Naive B cell (primary cell): ENCODE results near the gene KIRREL3. TPM values are rescaled to one million over a fixed set of nuclear protein-coding genes. Genes with fewer than 3 reads are reported as not detected.

Source experiments
- ATAC-seq, 2 donors: fragments of 150-1000 bp; cut with Tn5 transposase; 2 replicates each; pipeline ENCODE4 v1.10.0; 2021; ENCODE audit warnings: low read depth in 2 of 2, mild to moderate bottlenecking in 2 of 2, moderate library complexity in 2 of 2
- DNase-seq: peaks from one replicate; pipeline ENCODE4 v3.0.0; 2022
- H3K27ac Mint-ChIP-seq, 6 donors: one replicate each; pipeline ENCODE4 v1.8.0; 2020 to 2022; ENCODE audit warnings: mild to moderate bottlenecking in 6 of 6, mixed read lengths in 6 of 6, moderate library complexity in 5 of 6, inconsistent platforms in 2 of 6
- H3K27me3 Mint-ChIP-seq, 3 donors: one replicate each; pipeline ENCODE4 v1.8.0; 2021 to 2022; ENCODE audit warnings: mixed read lengths in 3 of 3, mild to moderate bottlenecking in 1 of 3
- H3K36me3 Mint-ChIP-seq, 2 donors: one replicate each; pipeline ENCODE4 v1.8.0; 2020 to 2022; ENCODE audit warnings: mixed read lengths in 2 of 2, inconsistent platforms in 1 of 2, mild to moderate bottlenecking in 1 of 2
- H3K4me1 Mint-ChIP-seq, 3 donors: one replicate each; pipeline ENCODE4 v1.8.0; 2020 to 2022; ENCODE audit warnings: mixed read lengths in 3 of 3, inconsistent platforms in 1 of 3, mild to moderate bottlenecking in 1 of 3, moderate library complexity in 1 of 3
- H3K4me3 Mint-ChIP-seq, 8 donors: one replicate each; pipeline ENCODE4 v1.8.0; 2020 to 2022; ENCODE audit warnings: mild to moderate bottlenecking in 8 of 8, mixed read lengths in 8 of 8, moderate library complexity in 8 of 8, inconsistent platforms in 2 of 8
- H3K9me3 Mint-ChIP-seq, 7 donors: one replicate each; pipeline ENCODE4 v1.8.0; 2020 to 2022; ENCODE audit warnings: mixed read lengths in 7 of 7, mild to moderate bottlenecking in 5 of 7, inconsistent platforms in 2 of 7, moderate library complexity in 1 of 7
- polyA plus RNA-seq, 6 donors: library from polyadenylated mRNA; unstranded; fragments of 300-500 nt; fragmentation: Illumina TruSeq; gene quantifications; one replicate each; pipeline ENCODE4 v1.2.3, GENCODE V29; 2021; ENCODE audit warnings: low read depth in 6 of 6

The KIRREL3 gene
- polyA plus RNA-seq, 6 donors from 2014 or later: not detected

DNA sequence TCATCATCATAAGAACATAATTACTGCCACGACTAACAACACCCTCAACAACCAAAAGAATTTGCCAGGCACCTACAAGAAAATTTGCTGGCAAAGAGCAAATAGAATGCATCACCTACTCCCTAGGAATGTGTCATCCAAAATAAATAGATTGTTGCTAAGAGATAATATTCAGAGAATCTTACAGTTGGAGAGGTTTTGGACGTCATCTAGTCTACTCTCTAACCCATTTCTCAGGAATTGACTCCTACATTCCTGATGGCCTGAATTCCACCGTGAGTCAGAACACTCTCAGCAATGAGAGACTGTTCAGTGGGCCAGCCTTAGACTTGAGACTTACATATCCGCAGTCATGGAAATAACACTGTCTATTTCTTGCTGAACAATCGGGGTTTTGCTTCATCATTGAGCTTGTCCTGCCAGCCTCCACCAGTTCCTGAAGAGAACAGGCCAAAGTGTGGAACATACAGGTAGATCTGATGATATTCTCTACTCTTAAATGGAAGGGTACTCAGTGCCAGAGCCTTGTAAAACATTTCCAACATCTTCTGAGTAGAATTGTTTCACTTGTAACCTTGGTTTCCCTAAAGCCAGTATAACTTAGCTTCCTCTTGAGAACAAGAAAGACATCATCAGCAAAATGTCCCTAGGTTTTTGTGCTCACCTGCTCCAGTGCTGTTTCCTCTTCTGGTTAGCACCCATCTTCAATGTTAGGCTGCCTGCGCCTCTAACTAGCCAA lies 8.3 kb downstream of the KIRREL3 start:
- peaks cover 0 to 2% (median 0%) of the 10 kb centered on the region in 7 donors for H3K9me3 Mint-ChIP-seq
- H3K36me3 Mint-ChIP-seq: no peaks in the 10 kb centered on the region
- DNase-seq (no peak), ATAC-seq (no peak)
- no peak overlapping the region for H3K27ac Mint-ChIP-seq
- H3K4me3 Mint-ChIP-seq: no peak overlapping the region
- H3K4me1 Mint-ChIP-seq: peaks cover 0 to 6% (median 4%) of the 10 kb centered on the region in 3 donors
- H3K27me3 Mint-ChIP-seq: peaks cover 36 to 49% (median 43%) of the 10 kb centered on the region in 3 donors

DNA sequence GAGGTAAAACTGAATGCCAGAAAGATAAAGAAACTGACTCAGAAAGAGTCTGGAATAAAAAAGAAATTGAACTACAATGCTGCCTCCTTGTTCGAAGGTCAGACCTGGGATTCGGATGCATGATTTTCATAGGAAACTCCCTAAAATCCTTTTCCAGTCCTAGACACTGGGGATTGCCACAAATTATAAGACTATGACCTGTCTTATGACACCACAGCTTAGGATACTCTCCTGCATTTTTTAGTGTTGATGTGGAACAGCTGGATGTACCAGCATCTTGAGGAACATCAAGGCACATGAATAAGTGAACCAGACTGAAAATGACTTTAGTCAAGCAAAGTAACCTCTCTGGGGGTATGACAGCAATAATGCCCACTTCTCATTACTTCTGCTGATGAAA lies 9.0 kb downstream of the KIRREL3 start:
- DNase-seq: no peak
- Mint-ChIP-seq H3K4me3 (no peak overlapping the region), H3K4me1 (peaks cover 0 to 6% (median 4%) of the 10 kb centered on the region in 3 donors), H3K9me3 (peaks cover 0 to 2% (median 0%) of the 10 kb centered on the region in 7 donors), H3K27ac (no peak overlapping the region), H3K27me3 (peaks cover 36 to 49% (median 44%) of the 10 kb centered on the region in 3 donors), H3K36me3 (no peaks in the 10 kb centered on the region)
- ATAC-seq: no peak

DNA sequence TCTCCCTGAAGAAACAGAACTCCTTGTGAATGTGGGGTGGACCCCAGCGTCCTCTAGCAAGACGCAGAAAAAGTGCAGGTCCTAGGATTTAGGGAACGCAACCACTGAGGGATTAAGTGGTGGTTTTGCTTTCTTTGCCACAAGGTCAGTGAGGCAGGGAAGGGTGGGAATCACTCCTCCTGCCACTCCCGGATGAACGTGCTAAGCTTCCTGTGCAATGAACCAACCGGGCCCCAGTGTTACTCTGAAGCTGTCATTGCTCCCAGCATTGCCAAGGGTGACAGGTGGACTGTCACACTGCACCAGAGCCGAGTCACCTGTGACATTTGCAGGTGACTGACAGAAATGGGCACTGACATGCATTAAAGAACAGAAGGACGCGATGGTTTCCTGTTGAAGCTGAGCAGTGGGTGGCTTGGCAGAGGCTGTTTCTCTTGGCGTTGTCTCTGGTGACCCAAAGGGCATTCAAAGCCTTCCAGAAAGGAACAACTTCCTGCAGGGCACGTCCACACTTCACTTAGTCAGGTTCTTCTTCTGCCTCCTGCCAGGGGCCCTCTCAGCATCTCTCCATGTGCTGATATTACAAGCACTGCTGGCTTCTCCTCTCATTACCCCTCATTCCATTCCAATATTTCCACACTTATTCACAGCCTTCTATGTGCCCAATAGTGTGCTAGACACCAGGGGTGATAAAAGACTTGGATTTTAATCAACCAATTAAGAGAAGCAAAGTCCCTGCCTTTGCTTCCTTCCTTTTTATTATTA lies 9.7 kb downstream of the KIRREL3 start:
- Mint-ChIP-seq H3K4me1 (peaks cover 0 to 6% (median 4%) of the 10 kb centered on the region in 3 donors), H3K36me3 (no peaks in the 10 kb centered on the region), H3K9me3 (peaks cover 0 to 2% (median 0%) of the 10 kb centered on the region in 7 donors), H3K4me3 (no peak overlapping the region), H3K27ac (no peak overlapping the region), H3K27me3 (peaks cover 36 to 45% (median 39%) of the 10 kb centered on the region in 3 donors)
- ATAC-seq: no peak
- no peak for DNase-seq

GRCh38 chr11:126989942-126990715 lies 10.4 kb downstream of the KIRREL3 start:
- peaks cover 36 to 48% (median 39%) of the 10 kb centered on the region in 3 donors for H3K27me3 Mint-ChIP-seq
- no peak for ATAC-seq
- no peak overlapping the region for H3K4me3 Mint-ChIP-seq
- H3K36me3 Mint-ChIP-seq: no peaks in the 10 kb centered on the region
- peak; percentile 12 for DNase-seq
- H3K9me3 Mint-ChIP-seq: peaks cover 0 to 1% (median 0%) of the 10 kb centered on the region in 7 donors
- H3K4me1 Mint-ChIP-seq: peaks cover 0 to 6% (median 4%) of the 10 kb centered on the region in 3 donors
- no peak overlapping the region for H3K27ac Mint-ChIP-seq

DNA sequence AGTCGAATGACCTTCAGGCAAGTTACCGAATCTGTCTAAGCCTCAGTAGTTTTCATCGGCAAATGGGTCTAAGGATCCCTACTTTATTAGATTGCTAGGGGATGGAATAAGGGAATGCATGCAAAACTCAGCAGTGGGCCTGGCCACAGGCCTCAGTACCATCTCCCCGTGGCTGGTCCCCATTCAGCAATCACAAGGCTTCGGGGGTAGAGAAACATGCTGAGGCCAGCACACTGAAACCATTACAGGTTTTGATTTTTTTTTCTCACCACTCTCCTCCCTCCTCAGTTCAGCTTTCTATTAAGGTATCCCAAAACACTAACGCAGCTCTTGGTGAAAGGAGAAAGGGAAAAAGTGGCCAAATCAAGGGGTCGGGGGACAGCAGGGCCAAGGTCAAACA lies 11.9 kb downstream of the KIRREL3 start:
- Mint-ChIP-seq H3K9me3 (peaks cover 0 to 1% (median 0%) of the 10 kb centered on the region in 7 donors), H3K27me3 (peaks cover 36 to 52% (median 39%) of the 10 kb centered on the region in 3 donors), H3K4me1 (peaks cover 0 to 6% (median 4%) of the 10 kb centered on the region in 3 donors), H3K36me3 (no peaks in the 10 kb centered on the region), H3K27ac (no peak overlapping the region), H3K4me3 (no peak overlapping the region)
- ATAC-seq (no peak), DNase-seq (no peak)

DNA sequence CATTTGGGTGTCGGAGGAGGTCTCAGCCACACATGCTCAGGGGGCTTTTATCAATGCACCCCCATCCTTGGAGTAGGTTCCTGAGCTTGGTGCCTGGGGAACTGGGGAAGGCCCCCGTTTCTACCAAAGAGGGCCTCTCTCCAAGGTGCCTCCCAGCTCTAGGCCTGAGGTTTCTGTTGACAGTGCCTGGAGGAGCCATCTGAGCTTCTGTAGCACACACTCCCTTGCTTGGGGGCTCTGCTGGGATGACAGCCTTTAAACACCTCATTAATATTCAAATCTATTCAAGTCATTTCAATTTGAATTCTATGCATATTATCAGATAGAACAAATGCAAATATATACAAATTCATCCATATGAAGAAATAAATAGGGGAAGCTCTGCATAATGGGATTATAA lies 18.9 kb downstream of the KIRREL3 start:
- no peak overlapping the region for H3K4me3 Mint-ChIP-seq
- peaks cover 0 to 7% (median 0%) of the 10 kb centered on the region in 7 donors for H3K9me3 Mint-ChIP-seq
- no peak overlapping the region for H3K27ac Mint-ChIP-seq
- H3K36me3 Mint-ChIP-seq: no peaks in the 10 kb centered on the region
- peaks cover 23 to 46% (median 30%) of the 10 kb centered on the region in 3 donors for H3K27me3 Mint-ChIP-seq
- no peaks in the 10 kb centered on the region for H3K4me1 Mint-ChIP-seq
- no peak for ATAC-seq
- no peak for DNase-seq

DNA sequence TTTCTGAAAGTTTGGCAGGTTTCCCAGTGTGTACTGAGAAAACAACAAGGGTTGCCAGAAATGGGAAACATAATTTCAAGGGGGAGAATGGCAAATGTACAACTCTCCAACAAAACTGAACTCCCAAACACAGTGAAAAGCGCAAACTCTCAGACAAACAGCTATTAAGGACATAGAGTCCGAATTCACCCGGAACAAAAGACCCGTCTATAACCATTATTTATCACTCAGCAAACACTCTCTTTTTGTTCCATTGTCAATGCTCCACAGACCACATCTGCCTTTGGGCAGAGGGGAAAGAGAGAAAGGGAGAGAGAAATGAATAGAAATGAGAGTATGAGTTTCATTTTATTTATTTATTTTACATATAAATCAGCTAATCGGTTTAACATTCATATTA lies 21.7 kb downstream of the KIRREL3 start:
- no peak for DNase-seq
- Mint-ChIP-seq H3K27ac (no peak overlapping the region), H3K27me3 (peaks cover 23 to 36% (median 30%) of the 10 kb centered on the region in 3 donors), H3K9me3 (peaks cover 0 to 7% (median 0%) of the 10 kb centered on the region in 7 donors), H3K4me3 (no peak overlapping the region), H3K36me3 (no peaks in the 10 kb centered on the region), H3K4me1 (no peaks in the 10 kb centered on the region)
- no peak for ATAC-seq

- H3K36me3 Mint-ChIP-seq: no peaks in the 10 kb centered on the region
- H3K27me3 Mint-ChIP-seq: peaks cover 18 to 36% (median 30%) of the 10 kb centered on the region in 3 donors
- no peak overlapping the region for H3K27ac Mint-ChIP-seq
- DNase-seq (no peak), ATAC-seq (no peak)
- no peak overlapping the region for H3K4me3 Mint-ChIP-seq
- H3K4me1 Mint-ChIP-seq: no peaks in the 10 kb centered on the region
- H3K9me3 Mint-ChIP-seq: peaks cover 0 to 7% (median 0%) of the 10 kb centered on the region in 7 donors
These were observed 22.4 kb downstream of the KIRREL3 start for GRCh38 chr11:126978165-126978564.

DNA sequence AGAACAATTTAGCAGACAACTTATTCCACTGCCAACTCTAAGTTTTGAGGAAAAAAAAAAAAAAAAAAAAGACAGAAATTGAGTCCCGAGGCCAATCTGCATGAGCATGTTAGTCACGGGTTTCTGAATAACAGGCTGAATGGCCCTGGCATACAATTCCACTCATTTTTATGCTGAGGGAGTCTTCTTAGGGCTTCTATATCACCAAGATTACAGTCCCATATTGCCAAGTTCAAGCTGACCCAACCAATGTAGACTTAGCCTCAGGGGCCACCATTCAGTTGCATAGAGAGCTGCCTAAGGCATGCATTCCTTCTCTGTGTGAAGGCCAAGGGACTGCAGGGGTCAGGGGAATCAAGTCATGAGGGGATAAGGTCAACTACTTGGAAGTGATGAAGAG lies 27.5 kb downstream of the KIRREL3 start:
- H3K9me3 Mint-ChIP-seq: peaks cover 0 to 8% (median 4%) of the 10 kb centered on the region in 7 donors
- peaks cover 22 to 34% (median 32%) of the 10 kb centered on the region in 3 donors for H3K27me3 Mint-ChIP-seq
- ATAC-seq: no peak

GRCh38 chr11:126971305-126971704 lies 29.3 kb downstream of the KIRREL3 start:
- Mint-ChIP-seq H3K27me3 (peaks cover 22 to 38% (median 29%) of the 10 kb centered on the region in 3 donors), H3K27ac (no peak overlapping the region), H3K4me1 (no peaks in the 10 kb centered on the region), H3K4me3 (no peak overlapping the region), H3K36me3 (no peaks in the 10 kb centered on the region), H3K9me3 (peaks cover 0 to 8% (median 4%) of the 10 kb centered on the region in 7 donors)
- ATAC-seq (no peak), DNase-seq (no peak)

More for the DNA sequence above, 27.5 kb downstream of the KIRREL3 start:
- no peaks in the 10 kb centered on the region for H3K36me3 Mint-ChIP-seq
- H3K4me1 Mint-ChIP-seq: no peaks in the 10 kb centered on the region
- no peak overlapping the region for H3K27ac Mint-ChIP-seq
- no peak overlapping the region for H3K4me3 Mint-ChIP-seq
- DNase-seq: no peak

- no peaks in the 10 kb centered on the region for H3K4me1 Mint-ChIP-seq
These were observed 30.6 kb downstream of the KIRREL3 start for GRCh38 chr11:126969865-126970479.

DNA sequence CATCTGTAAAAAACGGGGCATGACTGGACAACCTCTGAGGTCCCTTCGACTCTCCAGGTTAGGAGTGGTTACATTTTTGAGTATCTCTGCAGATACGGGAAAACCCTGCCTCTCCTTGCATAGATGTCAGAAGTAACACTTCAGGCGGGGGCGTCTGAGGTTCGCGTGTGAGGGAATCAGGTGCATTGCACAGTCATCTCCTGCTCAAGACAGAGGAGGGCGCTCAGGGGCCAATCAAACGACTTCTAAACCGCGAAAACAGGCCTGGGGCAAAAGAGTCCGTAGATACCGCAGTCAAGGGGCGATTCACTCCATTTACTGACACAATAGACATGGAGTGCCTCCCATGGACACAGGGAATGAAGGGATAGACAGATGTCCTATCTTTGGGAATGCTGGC lies 31.7 kb downstream of the KIRREL3 start:
- peaks cover 0 to 8% (median 4%) of the 10 kb centered on the region in 7 donors for H3K9me3 Mint-ChIP-seq
- no peak for ATAC-seq
- no peaks in the 10 kb centered on the region for H3K36me3 Mint-ChIP-seq
- no peaks in the 10 kb centered on the region for H3K4me1 Mint-ChIP-seq
- no peak for DNase-seq
- no peak overlapping the region for H3K27ac Mint-ChIP-seq
- no peak overlapping the region for H3K4me3 Mint-ChIP-seq
- peaks cover 22 to 41% (median 33%) of the 10 kb centered on the region in 3 donors for H3K27me3 Mint-ChIP-seq

More at GRCh38 chr11:126969865-126970479, 30.6 kb downstream of the KIRREL3 start:
- Mint-ChIP-seq H3K4me3 (no peak overlapping the region), H3K36me3 (no peaks in the 10 kb centered on the region), H3K27me3 (peaks cover 22 to 41% (median 29%) of the 10 kb centered on the region in 3 donors), H3K9me3 (peaks cover 0 to 8% (median 4%) of the 10 kb centered on the region in 7 donors), H3K27ac (peak overlapping the region in 1 of 6 donors; percentile 6)
- DNase-seq: no peak
- no peak for ATAC-seq

DNA sequence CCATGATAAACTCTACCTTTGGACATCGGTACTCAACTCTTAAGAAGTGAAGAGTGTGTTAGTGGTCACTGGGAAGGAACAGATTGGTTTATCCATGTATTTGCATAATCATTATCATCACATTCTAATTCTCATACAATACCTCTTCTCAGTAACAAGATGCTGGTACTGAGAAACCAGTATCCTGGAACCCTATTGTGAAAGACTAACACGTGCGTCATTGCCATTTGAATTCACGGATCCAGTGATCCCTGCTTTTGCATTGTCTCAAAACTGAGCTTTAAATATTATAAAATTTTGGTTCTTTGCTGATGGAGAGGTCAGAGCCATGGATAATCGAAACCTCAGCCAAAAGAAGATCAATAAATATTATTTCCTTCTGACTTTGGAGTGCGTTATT lies 35.2 kb downstream of the KIRREL3 start:
- no peaks in the 10 kb centered on the region for H3K36me3 Mint-ChIP-seq
- DNase-seq: no peak
- H3K27ac Mint-ChIP-seq: no peak overlapping the region

More for the DNA sequence above, 35.2 kb downstream of the KIRREL3 start:
- H3K4me1 Mint-ChIP-seq: no peaks in the 10 kb centered on the region
- no peak overlapping the region for H3K4me3 Mint-ChIP-seq
- H3K9me3 Mint-ChIP-seq: peaks cover 0 to 3% (median 0%) of the 10 kb centered on the region in 7 donors
- peaks cover 21 to 45% (median 22%) of the 10 kb centered on the region in 3 donors for H3K27me3 Mint-ChIP-seq
- no peak for ATAC-seq
